ENCODE data around the gene ACD. TPM values are rescaled to one million over a fixed set of nuclear protein-coding genes. Genes with fewer than 3 reads are reported as not detected.

ACD gene
- total RNA-seq, 1 donor from 2014 or later: 38.8 TPM

- DNase-seq (ENCODE audit: extremely low spot score in 2 of 2): no peak
- peaks cover 61% of the 10 kb centered on the region for H3K4me1 ChIP-seq
- no peaks in the 10 kb centered on the region for H3K27me3 ChIP-seq
- no peaks in the 10 kb centered on the region for H3K9me3 ChIP-seq
- no peak overlapping the region for H3K4me3 ChIP-seq
- TF ChIP-seq POLR2AphosphoS5 (IDR thresholded peaks at IDR 0.05; ENCODE audit: insufficient read depth in 1 of 2, low read depth in 1 of 2) (no peak), CTCF (IDR thresholded peaks at IDR 0.05) (no peak), POLR2A (IDR thresholded peaks at IDR 0.05) (no peak)
- no peak overlapping the region for H3K27ac ChIP-seq
- H3K36me3 ChIP-seq: peaks cover 0 to 11% of the 10 kb centered on the region in 2 donors
- intact Hi-C loops (cut with DNase I): no loop called here
Observed at GRCh38 chr16:67675999-67676398, 15.9 kb upstream of the ACD start.

DNA sequence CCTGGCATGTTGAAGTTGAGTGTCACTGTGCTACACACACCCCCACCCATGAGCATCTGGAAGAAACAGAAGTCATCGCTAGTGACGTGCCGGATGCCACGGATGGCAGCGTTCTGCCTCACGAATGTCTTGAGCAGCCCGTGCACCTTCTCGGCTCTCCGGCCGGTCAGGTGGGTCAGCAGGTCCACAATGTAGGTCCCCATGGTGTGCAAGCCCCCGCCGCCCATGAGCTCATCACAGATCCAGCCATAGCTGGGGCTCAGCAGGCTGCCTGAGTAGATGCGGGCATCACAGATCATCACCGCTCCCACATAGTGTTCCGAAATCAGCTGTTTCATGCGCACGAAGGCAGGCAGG is 15.5 kb upstream of the ACD start:
- no peak for TF ChIP-seq POLR2AphosphoS5 (IDR thresholded peaks at IDR 0.05; ENCODE audit: insufficient read depth in 1 of 2, low read depth in 1 of 2)
- TF ChIP-seq POLR2A (IDR thresholded peaks at IDR 0.05): no peak
- no peak for TF ChIP-seq CTCF (IDR thresholded peaks at IDR 0.05)
- Histone ChIP-seq H3K4me1 (peaks cover 61% of the 10 kb centered on the region), H3K27me3 (no peaks in the 10 kb centered on the region), H3K36me3 (peaks cover 0 to 8% of the 10 kb centered on the region in 2 donors), H3K9me3 (no peaks in the 10 kb centered on the region), H3K4me3 (no peak overlapping the region), H3K27ac (no peak overlapping the region)
- no peak for DNase-seq (ENCODE audit: extremely low spot score in 2 of 2)
- intact Hi-C loops (cut with DNase I): no loop called here

DNA sequence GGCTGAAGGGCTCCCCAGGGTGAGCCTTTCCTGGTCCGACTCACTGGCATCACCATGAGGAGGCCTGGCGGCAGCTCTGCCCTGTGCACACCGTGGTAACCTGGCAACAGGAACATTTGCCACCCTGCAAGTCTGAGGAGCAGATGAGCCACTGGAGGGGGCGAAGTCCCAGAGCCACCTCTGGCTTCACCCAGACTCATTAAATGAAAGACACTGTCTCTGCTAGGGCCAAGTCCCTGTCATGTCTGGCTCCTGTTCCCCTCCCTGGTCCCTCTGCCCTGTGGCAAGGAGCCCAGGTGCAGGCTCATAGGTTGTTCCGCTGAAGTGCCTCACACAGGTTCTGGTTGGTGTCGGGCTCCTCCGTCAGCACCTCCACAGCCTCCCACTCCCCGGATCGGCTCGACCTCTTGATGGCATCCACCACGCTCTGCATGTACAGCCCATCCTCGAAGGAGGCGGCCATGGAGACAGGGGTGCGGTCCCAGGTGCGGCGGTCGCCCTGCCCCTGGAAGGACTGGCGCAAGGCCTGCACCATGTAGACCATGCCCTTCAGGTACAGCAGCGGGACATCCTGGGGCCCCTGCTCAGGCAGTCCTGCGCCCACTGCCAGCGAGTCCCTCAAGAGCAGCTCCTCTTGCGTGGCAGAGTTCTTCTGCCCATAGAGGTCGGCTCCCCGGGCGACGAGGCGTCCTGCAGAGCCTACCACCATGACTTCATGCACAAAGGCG is 15.0 kb upstream of the ACD start:
- Histone ChIP-seq H3K27ac (peak overlapping the region; percentile 75), H3K4me3 (no peak overlapping the region), H3K9me3 (no peaks in the 10 kb centered on the region), H3K36me3 (peaks cover 0 to 3% of the 10 kb centered on the region in 2 donors), H3K27me3 (no peaks in the 10 kb centered on the region), H3K4me1 (peaks cover 61% of the 10 kb centered on the region)
- no peak for TF ChIP-seq CTCF (IDR thresholded peaks at IDR 0.05)
- TF ChIP-seq POLR2A (IDR thresholded peaks at IDR 0.05): no peak
- no peak for TF ChIP-seq POLR2AphosphoS5 (IDR thresholded peaks at IDR 0.05; ENCODE audit: insufficient read depth in 1 of 2, low read depth in 1 of 2)
- intact Hi-C loops (cut with DNase I): no loop called here
- DNase-seq (ENCODE audit: extremely low spot score in 2 of 2): no peak

DNA sequence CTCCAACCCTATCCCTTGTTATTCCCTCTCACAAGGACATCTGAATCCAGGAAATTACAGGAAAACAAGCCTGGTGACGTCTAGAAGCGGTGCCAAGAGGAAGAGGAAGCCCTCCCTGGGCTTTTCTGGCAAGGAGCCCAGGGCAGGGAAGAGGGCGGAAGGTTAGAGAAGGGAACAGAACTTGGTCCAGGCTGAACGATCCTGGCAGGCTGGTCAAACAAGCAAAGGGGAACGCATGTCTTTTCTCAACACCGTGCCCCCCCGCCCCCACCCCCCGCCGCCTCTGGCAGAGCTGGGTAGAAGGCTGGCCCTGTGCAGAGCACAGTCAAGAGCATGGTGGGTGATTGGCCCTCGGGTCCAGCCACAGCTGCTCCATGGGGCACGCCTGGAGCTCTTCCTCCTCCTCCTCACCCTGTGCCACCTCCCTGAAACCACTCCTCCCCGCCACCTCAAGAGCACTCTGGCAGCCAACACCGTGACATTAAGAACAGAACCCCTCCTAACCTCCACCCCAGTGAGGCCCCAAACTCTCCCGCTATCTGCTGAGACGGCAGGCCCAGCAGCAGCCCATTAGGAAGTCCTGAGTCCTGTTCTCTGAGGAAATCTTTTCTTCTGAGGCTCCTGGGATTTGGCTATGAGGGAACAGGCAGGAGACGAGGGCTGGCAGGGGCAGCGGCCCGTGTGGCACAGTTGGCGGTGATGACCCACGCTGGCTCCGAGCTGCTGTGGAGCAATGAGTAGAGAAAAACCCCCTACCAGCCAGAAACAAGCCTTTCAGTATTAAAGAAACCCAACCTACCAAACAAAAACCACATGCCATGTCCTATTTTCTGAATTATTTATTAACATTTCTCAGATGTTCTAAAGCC is 13.9 kb upstream of the ACD start:
- H3K27ac ChIP-seq: peak overlapping the region; percentile 75
- no peaks in the 10 kb centered on the region for H3K27me3 ChIP-seq
- H3K4me1 ChIP-seq: peaks cover 60% of the 10 kb centered on the region
- H3K4me3 ChIP-seq: peak overlapping the region in 1 of 2 donors; percentile 2
- no peaks in the 10 kb centered on the region for H3K36me3 ChIP-seq
- TF ChIP-seq CTCF (IDR thresholded peaks at IDR 0.05) (no peak), POLR2AphosphoS5 (IDR thresholded peaks at IDR 0.05; ENCODE audit: insufficient read depth in 1 of 2, low read depth in 1 of 2) (peak in 1 of 2 donors; percentile 69), POLR2A (IDR thresholded peaks at IDR 0.05) (no peak)
- no peak for DNase-seq (ENCODE audit: extremely low spot score in 2 of 2)
- intact Hi-C loops (cut with DNase I): no loop called here
- H3K9me3 ChIP-seq: no peaks in the 10 kb centered on the region
